GM21381 (cell line): ENCODE measurements around the gene RABGAP1L.
"Not testable (repeated sequence)": the region's sequence is repeated elsewhere in the genome, so short reads cannot be mapped to it uniquely, and the experiment has no call there.

ENCODE experiments used
- ATAC-seq: cut with Tn5 transposase; IDR thresholded peaks from one replicate; pipeline ENCODE4 v1.9.1; 2021; ENCODE audit warnings: mild to moderate bottlenecking, moderate library complexity; ENCODE audit not compliant: unreplicated experiment

The RABGAP1L gene

DNA sequence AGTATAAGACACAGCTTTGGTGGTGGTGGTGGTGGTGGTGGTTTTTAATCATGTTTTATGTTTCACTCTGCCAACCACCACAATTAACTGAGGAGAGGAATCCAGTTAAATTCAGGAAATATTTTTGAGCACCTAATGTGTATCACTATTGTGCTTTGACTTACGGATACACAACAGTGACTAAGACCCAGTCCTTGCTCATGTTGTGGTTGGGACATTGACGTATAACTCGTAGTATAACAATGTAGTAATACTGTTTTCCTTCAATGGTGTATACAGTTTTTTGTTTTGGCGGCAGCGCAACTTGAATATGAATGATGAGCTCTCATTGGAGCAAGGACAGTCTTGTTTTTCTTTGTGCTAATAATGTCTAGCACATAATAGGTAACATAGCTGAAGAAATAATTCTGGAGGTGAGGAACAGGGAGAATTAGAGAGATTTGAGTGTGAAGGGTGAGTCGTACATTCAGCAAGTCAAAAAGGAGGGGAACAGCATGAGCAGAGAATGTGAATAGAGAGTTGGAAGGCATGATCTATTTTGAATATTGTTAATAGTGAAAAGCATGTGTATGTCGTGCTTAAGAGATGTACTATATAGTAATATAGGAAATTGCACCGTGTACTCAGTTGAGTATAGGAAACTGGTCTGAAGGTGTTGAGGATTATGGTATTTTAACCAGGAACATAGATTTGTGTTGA, 845.9 kb downstream of the RABGAP1L start:
- no peak for ATAC-seq

DNA sequence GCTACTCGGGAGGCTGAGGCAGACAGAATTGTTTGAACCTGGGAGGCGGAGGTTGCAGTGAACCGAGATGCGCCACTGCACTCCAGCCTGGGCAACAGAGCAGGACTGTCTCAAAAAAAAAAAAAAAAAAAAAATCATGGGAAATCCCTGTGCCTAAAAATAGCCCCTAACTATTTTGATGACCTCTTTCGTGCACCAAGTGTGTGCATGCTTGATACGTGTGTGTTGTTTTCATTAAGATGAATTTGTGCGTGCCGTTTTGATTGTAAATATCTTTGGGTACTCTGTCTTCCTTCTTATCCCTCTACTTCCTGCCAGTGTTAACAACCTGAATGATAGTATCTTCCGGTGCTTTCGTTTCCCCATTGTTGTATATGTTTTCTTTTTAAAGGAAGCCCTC, 850.2 kb downstream of the RABGAP1L start:
- ATAC-seq, result no peak

DNA sequence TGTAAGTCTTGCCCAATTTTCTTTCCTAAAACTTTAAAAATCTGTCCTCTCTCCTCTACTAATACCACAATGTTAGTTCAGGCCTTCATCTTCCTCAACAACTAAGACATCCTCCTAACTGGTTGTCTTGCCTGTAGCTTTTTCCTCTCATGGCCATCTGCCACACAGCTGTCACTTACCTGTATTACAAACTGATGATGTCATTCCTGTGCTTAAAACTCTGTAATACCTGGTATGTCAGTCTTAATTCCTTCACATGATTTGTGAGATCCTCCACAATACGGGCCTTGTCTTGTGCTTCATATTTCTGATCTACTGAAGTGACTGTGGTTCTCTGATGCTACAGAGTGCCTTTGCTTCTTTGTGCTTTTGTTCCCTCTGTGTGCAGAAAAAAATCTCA, 854.1 kb downstream of the RABGAP1L start:
- ATAC-seq, result no peak

DNA sequence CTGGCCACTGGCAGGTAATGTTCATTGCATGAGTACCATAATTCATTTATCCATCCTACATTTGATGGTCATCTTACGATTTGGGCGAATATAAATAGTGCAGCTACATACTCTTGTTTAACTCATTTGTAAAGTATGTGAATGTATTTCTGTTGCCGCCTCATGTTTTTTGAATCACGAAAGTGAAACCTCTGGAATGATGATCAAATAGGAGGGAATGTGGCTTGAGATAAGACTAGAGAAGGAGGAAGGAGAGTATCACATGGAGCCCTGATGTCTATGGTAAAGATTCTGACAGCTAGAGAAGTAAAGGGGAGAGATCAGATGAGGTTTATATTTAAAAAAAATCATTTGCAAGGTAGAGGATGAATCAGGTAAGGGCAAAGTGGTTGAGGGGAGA, 855.9 kb downstream of the RABGAP1L start:
- no peak for ATAC-seq

DNA sequence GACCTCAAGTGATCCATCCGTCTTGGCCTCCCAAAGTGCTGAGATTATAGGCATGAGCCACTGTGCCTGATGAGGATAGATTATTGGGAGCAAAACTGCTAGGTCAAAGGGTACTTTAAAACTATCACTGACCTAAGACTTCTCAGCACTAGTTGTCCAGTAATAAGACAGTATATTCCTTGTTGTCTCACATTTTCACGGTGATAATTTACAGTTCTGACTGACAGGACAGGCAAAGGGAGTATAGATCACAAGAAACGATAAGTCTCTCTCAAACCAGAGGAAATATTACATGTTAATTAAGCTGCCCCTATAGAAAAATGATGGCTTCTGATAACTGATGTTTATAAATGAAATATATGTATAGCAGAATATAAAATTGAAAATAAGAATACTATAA, 860.2 kb downstream of the RABGAP1L start:
- no peak for ATAC-seq

DNA sequence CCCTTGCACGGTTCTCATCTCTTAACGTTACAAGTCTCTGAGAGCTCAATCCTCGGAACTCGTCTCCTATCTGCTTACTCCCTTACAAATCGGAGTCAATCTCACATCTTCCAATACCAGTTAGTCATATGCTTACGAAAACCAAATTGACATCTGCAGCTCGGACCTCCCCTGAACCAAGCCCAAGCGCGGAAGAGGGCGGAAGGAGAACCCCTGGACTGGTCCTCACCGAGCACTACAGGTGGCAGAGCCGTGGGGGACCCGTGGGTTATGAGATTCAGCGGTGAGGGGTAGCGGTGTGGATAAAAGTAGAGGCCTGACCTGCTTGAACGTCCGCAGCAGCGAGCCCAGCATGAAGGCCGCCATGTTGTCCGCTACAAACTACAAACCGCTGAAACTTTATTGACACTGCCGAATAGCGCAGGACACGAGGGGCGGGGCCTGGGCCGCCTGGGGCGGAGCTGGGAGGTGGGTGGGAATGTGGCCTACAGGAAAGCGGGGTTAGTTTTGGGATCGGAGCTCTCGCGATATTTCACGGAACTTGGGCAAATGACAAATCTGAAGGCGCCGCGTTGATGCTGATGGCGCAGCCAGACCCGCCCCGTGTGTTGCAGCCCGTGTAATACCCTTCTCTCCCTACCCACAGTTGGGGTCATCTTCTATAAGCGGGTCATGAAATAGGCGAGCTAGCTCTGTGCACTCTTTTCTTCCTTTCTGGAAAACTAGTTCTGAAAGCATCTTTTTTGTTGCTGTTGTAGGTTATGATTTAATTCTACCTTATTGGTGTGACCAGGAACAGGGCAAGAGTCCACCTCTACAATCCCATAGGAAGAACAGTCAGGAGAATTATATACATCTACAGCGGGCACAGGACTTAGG, 864.0 kb downstream of the RABGAP1L start, which contains the start of gene MRPS14:
TSS of gene MRPS14 (minus strand) at position 383 of the 879 bp plus-strand sequence. CDS start at position 366, 17 bp downstream.
- peak; percentile 95 for ATAC-seq

DNA sequence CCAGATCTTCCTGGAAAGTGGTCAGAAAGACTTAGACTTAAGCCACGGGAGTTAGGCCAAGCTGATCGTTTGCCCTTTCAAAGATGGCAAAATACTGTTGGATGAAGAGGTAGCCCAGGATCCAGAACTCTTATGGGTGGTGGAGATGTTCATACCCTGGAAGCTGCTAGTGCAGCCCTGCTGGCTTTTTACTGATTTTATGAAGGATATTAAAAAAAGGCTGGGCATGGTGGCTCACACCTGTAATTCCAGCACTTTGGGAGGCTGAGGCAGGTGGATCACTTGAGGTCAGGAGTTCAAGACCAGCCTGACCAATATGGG, 864.6 kb downstream of the RABGAP1L start:
- ATAC-seq, result not testable (repeated sequence)

DNA sequence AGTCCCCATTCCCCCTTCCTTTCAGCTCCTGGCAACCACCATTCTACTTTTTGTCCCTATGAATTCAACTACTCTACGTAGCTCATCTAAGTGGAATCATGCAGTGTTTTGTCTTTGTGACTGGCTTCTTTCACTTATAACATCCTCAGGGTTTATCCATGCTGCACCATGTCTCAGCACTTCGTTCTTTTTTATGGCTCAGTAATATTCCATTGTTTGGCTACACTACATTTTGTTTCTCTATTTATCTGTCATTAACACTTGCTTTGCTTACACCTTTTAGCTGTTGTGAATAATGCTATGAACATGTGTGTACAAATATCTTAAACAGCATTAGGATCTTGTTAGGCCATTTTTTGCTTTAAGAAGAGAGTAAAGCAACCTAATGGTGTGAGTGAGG, 865.5 kb downstream of the RABGAP1L start:
- no peak for ATAC-seq

DNA sequence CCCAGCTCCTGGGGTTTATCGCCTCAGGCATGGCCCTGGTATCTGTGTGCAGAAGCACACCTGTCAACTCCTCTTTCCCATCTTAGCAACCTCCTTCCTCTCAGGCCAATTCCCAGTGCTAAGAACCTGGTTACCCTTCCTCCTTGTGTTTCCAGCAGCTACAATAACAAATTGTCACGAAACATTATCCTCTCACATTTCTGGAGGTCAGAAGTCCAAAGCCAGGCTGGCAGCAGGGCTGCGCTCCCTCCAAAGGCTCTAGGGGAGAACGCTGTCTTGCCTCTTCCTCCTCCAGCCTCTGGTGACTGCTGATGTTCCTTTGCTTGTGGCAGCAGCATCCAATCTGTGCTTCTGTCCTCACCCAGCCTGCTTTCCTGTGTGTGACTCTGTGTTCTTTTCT, 874.6 kb downstream of the RABGAP1L start:
- no peak for ATAC-seq

DNA sequence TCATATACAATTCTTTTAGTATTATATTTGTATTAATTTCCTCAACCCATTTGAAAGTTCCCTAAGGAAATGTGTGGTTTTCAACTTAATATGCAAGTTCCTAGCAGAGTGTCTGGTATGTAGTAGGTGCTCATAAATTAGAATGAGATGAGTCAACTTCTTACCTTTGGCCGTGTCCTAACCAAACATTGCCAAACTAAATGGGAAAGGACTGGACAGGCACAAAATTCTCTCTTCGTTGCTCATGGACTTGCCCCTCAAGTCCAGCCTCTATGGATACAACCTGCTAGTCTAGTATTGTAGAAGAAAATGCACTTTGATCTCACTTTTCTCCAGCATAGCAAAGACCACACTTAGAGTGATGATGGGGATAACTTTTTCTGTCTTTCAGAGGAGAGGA, 875.5 kb downstream of the RABGAP1L start:
- no peak for ATAC-seq

DNA sequence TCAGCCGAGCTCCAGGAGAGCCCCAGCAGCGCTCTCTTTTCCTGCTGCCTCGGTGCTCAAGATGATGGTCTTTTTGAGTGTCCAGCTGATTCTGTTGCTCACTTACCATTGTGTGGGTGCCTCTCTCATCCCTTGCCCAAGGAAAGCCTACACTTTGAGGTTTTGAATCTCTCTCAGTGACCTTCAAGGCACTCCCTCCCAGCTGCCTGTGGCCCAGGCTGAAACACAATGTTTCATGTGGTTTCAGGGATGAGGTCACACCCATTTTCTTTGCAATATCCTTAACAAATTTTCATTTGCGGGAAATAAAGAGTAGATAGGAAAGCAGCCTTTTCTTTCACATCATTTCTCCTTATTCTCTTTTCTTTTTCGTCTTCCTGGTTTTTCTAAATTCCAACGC, 876.5 kb downstream of the RABGAP1L start:
- ATAC-seq, result no peak

DNA sequence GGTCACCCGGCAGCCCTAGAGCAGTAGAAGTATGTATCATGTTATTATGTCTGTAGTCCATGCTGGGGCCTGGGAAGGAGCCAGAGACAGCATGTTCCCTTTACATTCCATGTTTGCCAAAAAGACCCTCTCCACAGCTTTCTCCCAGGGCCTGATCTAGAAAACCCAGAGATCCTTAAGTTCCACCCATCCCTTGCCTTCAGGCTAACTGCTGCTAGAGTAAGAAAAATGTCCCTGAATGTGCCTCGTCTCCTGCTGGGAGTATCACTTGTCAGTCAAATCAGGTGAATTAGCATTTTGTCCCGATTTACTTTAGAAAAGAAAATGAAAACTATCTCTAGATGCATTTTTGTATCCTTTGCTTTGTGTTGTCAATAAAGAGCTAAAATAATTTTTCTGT, 877.2 kb downstream of the RABGAP1L start:
- no peak for ATAC-seq

DNA sequence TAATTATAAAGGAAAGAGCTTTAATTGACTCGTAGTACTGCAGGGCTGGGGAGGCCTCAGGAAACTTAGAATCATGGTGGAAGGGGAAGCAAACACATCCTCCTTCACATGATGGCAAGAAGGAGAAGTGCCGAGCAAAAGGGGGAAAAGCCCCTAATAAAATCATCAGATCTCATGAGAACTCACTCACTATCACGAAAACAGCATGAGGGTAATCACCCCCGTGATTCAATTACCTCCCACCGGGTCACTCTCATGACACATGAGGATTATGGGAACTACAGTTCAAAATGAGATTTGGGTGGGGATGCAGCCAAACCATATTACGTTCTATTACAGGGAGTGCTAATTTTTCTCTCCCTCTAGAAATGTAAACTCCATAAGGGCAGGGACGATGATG, 878.1 kb downstream of the RABGAP1L start:
- ATAC-seq, result no peak

DNA sequence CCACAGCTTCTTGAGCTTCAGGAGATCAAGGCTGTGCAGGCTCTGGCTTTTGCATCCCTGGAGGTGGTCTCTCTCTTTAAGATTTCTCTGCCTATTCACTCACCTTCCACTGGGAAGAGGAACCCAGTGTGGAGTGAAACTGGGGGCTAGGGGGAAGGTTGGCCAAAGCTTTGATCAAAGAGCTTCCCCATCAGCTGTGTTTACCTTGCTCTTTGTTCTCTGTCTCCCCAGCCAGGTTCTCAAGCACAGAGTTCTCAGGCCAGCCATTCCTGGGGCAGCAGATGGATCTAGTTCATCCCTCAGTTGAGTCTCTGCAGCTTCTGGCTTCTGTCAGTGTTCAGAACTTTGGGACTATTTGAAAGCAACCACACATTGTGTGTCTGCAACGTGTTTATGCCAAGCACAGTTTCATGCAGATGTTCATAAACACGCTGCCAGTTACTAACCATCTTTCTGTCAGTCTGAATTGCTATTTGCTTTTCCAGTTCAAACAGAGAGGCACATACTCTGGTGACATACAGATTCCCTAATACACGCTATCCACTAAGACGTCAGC, 881.1 kb downstream of the RABGAP1L start:
- no peak for ATAC-seq

DNA sequence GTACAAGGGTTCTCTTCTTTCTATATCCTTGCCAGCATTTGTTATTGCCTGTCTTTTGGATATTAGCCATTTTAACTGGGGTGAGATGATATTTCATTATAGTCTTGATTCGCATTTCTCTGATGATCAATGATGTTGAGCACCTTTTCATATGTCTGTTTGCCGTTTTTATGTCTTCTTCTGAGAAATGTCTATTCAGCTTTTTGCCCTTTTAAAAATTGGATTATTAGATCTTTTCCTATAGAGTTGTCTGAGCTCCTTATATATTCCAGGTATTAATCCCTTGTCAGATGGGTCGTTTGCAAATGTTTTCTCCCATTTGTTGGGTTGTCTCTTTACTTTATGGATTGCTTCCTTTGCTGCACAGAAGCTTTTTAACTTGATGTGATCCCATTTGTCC, 883.3 kb downstream of the RABGAP1L start:
- ATAC-seq, result no peak

DNA sequence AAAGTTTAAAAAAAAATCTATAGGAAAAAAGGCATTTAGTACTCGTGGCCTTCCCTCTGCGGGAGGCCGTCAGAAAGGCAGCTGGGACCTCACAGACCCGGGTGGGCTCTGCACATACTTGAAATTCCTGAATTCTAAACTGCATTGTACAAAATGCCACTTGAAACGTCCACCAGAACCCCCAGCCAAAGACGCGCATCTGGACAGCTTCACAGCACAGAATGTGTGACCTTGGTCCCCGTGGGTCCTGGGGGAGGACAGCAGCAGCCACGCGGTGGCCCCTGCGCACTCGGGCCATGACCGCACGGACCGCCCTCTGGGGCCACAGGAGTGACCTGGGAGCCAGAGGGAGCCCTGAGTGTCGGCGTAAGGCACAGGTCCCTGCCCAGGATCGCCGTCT, 884.5 kb downstream of the RABGAP1L start:
- ATAC-seq, result no peak

DNA sequence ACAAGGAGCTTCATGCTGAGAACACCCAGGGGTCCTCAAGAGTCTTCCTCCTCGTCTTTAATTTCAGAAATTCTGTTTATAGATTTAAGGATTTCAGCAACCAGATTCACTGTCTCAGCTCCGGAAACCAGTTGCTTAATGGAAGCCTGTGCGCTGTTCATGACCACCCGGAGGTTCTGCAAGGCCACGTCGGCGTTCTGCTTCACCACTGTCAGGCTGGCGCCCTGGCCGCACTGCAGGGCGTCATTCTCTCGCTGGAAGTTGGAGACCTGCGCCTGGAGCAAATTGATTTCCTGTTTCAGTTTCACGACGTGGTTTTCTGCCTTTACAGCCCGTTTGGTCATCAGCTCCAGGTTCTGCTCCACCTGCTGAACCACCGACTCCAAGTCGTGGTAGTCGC, 885.3 kb downstream of the RABGAP1L start:
- ATAC-seq, result not testable (repeated sequence)
